ENCODE measurements around the gene PLIN4. TPM values are rescaled to one million over a fixed set of nuclear protein-coding genes. Genes with fewer than 3 reads are reported as not detected.
"Not testable (repeated sequence)": the region's sequence is repeated elsewhere in the genome, so short reads cannot be mapped to it uniquely, and the experiment has no call there.

Gene PLIN4
- total RNA-seq, 1 donor from 2014 or later, result 0.12 TPM

GRCh38 chr19:4547303-4548237, 29.3 kb upstream of the PLIN4 start:
- DNase-seq (ENCODE audit: extremely low read depth, low read depth, low spot score), result no peak

DNA sequence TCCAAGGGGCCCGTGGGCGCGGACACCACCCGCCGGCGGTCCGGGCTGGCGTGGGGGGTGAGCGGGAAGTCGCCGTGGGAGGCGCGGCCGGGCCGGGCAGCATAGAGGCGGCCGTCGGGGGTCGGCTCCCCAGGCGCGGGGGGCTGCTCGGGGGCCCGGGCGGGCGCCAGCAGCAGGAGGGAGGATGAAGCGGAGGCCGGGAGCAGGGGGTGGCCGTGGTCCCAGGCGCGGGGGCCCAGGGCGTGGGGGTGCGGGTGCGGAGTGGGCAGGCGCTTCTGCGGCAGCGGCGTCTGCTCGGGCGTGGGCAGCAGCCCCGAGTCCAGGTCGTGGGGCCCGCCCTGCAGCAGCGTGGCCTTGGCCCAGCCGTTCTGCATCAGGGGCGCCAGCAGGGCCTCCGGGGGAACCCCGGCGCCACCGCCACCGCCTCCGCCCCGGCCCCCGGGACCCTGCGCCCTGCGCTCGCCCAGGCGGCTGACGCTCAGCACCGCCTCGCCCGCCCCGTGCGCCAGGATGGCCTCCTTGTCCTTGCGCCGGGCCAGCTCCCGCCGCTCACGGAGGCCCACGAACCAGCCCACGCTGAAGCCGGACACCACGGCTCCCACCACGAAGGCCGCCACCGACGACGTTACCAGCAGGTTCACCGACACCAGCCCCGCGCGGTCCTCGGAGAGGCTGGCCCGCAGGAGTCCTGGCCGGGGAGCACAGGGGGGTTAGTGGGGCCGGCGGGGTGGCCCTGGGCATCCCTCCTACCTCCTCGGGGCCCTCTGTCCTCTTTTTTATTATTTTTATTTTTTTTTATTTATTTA, 25.8 kb upstream of the PLIN4 start:
- no peak for DNase-seq (ENCODE audit: extremely low read depth, low read depth, low spot score)

GRCh38 chr19:4542896-4543841, 24.9 kb upstream of the PLIN4 start:
- no peak for DNase-seq (ENCODE audit: extremely low read depth, low read depth, low spot score)

DNA sequence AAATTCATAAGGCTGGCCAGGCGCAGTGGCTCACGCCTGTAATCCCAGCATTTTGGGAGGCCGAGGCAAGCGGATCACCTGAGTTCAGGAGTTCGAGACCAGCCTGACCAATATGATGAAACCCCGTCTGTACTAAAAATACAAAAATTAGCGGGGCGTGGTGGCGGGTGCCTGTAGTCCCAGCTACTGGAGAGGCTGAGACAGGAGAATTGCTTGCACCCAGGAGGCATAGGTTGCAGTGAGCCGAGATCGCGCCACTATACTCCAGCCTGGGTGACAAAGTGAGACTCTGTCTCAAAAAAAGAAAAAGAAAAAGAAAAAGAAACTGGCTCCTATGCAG, 23.5 kb upstream of the PLIN4 start:
- DNase-seq (ENCODE audit: extremely low read depth, low read depth, low spot score), result not testable (repeated sequence)

DNA sequence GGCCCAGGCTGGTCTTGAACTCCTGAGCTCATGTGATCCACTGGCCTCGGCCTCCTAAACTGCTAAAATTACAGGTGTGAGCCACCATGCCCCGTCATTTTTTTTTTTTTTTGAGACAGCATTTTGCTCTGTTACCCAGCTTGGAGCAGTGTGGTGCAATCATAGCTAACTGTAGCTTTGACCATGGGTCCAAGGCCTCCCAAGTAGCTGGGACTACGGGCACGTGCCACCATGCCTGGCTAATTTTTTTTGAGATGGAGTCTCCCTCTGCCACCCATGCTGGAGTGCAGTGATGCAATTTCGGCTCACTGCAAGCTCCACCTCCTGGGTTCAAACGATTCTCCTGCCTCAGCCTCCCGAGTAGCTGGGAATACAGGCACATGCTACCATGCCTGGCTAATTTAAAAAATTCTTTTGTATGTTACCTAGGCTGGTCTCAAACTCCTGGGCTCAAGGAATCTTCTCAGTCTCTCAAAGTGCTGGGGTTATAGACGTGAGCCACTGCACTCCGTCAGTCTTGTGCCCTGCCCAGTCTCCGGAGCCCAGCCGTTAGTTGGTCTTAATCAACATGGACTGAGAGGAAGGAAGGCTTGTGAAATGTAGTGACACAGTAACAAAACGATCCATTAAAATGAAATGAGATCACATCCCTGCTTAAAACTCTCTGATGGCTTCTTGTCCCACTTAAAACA, 23.0 kb upstream of the PLIN4 start:
- no peak for DNase-seq (ENCODE audit: extremely low read depth, low read depth, low spot score)

DNA sequence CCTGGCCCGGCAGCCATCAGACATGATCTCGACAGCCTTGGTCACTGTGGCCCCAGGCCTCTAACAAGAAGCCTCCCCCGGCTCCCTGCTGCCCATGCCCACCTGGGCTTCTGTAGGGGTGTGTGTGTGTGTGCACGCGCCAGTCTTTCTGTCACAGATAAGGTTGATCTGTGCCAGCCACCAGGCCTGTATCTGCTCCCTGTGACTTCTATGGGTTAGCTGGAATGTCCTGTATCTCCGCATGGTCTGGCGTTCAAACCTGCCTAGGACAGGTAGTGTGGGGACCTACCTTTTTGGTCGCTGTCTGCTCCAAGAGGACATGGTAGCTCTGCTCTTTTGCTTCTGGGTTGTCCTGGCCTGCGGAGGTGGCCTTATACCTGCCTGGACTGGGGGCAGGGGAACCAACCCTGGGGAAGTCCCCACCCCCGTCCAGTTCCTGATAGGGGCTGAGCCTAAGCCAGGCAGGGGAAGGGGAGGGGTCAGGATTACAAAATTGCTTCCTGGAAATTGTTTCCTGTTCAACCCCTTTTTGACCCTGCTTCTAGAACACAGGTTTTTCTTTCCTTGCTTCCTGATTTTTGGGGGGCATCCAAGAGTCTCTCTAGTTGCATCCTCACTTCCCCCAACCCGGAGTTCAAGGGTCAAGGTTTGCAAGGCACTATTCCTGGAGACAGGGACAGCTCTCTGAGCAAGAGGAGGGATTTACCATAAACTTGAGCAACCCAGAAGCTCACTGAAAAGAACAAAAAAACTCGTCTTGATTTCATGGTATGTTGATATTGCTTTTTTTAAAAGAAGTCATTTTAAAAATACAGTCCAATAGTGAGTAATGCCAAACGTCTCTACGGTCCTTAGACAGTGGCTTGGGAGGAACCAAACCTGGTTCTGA, 21.7 kb upstream of the PLIN4 start, which contains the start of gene LRG1:
LRG1 (minus strand) TSS at position 344 of the 889 bp plus-strand sequence; CDS start at position 321, 23 bp downstream.
- no peak for DNase-seq (ENCODE audit: extremely low read depth, low read depth, low spot score)

GRCh38 chr19:4539169-4539692, 20.9 kb upstream of the PLIN4 start:
- no peak for DNase-seq (ENCODE audit: extremely low read depth, low read depth, low spot score)

- no peak for DNase-seq (ENCODE audit: extremely low read depth, low read depth, low spot score)
Measured at GRCh38 chr19:4538601-4538954, 20.3 kb upstream of the PLIN4 start.

DNA sequence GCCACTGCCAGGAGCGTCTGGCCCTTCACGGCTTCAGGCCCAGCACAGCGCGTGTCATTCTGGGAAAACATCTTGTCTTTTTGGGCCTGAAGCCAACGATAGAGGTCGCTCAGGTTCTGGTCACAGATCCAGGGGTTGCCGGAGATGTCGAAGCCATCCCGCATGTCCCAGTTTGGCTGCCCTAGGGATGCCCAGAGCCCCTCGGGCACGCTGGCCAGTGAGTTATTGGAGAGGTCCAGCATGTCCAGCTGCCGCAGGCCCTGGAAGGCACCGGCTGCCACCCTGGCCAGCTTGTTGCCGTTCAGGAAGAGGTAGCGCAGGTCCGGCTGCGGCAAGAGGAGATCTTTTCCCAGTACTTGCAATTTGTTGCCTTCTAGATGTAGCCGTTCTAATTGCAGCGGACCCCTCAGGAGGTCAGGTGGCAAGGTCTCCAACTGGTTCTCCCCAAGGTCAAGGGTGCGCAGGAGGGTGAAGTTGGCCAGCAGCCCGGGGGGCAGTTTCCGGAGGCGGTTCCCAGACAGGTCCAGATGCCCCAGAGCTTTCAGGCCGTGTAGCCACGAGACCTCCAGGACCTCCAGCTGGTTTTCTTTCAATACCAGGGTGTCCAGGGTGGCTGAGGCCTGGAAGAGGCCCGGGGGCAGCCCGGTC, 19.8 kb upstream of the PLIN4 start:
- no peak for DNase-seq (ENCODE audit: extremely low read depth, low read depth, low spot score)

DNA sequence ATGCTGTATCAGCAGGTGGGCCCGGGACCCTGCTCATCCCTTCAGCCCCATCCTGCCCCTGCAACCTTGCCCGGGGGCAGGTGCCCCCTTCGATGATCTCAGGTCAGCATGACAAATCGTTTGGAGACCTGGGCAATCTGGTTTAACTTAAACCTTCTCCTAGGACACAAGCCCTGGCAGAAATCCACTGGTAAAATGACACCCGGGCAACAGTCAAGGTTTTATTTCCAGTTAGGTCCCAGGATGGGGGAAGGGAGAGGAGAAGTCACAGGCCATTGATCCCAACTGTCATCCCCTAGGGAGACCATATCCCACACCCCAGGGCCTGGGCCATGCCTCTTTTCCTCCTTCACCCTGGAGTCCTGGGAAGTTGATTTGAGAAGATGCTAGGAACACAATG, 18.5 kb upstream of the PLIN4 start:
- DNase-seq (ENCODE audit: extremely low read depth, low read depth, low spot score), result no peak

- DNase-seq (ENCODE audit: extremely low read depth, low read depth, low spot score), result no peak
Measured at GRCh38 chr19:4534836-4535658, 16.8 kb upstream of the PLIN4 start, which contains the start of gene PLIN5. TSS of gene PLIN5 (minus strand) at chr19:4535224. CDS start at chr19:4534074, 1,150 bp downstream.

DNA sequence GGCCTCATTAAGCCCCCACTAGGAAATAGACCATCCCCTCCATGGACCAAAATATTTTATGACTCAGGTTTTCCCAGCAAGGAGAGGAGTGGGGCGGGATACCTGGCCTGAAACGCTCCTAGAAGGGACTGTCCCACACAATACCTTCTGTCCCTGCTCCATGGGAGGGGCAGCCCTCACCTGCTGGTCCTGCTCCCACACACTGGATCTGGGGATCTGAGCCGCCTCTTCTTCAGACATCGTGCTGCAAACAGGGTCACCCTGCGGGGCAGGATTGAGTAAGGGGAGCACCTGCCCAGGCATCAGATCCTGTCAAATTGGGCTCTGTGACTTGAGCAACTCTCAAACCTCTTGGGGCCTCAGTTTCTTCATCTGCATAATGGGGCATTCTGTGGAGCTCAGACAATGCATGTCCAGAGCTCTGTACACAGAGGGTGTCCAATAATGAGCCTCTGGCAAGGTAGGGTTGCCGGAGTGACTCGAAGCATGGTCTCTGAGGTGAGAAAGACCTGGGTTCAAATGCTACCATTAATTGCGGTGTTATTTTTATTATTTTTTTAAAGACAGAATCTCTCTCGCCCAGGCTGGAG, 15.6 kb upstream of the PLIN4 start:
- no peak for DNase-seq (ENCODE audit: extremely low read depth, low read depth, low spot score)

DNA sequence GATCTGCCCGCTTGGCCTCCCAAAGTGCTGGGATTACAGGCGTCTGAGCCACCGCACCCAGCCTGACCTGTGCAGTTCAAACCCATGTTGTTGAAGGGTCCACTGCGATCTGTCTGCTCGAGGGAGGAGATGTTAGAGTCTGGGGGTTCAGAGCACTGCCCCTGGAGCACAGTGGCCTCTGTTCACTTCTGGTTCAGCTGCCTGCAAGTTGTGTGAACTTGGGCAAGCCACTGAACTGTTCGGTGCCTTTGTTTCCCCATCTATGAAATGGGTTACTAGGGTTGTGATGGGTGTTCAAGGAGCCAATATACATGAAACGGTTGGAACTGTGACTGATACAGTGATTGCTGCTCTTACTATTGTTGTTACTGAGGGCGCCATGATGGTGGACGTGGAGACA, 15.0 kb upstream of the PLIN4 start:
- DNase-seq (ENCODE audit: extremely low read depth, low read depth, low spot score), result no peak

GRCh38 chr19:4531562-4532165, 13.4 kb upstream of the PLIN4 start:
- no peak for DNase-seq (ENCODE audit: extremely low read depth, low read depth, low spot score)

GRCh38 chr19:4529924-4530522, 11.7 kb upstream of the PLIN4 start:
- DNase-seq (ENCODE audit: extremely low read depth, low read depth, low spot score), result no peak

DNA sequence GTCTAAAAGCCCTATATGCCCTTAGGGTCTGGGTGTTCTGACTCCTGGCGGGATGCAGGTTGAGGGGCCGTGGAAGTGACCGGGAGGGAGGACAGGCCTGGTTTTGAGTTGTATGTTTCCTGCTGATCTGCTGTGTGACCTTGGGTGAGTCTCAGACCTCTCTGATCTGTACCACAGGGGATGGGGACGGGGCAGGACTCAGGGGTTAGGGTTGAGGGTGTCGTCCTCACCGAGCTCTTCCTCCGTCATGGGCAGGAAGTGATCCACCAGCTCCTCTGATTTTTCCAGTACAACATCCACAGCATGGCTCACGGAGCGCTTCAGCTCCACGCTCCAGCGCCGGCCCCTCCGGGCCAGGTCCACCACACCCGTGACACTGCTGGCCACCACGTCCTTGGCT, 10.6 kb upstream of the PLIN4 start:
- DNase-seq (ENCODE audit: extremely low read depth, low read depth, low spot score), result no peak

All from glomerular endothelial cell (primary cell).